Suppressor macrophage (primary cell): Measurements from ENCODE around the gene DDX4.

Experiments used
- DNase-seq, 4 experiments: peaks; one replicate each; pipeline ENCODE4 v3.0.0-alpha.2; 2020 to 2022

DDX4 gene

GRCh38 chr5:55823151-55823796 lies 85.4 kb downstream of the DDX4 start:
- DNase-seq: no peak

DNA sequence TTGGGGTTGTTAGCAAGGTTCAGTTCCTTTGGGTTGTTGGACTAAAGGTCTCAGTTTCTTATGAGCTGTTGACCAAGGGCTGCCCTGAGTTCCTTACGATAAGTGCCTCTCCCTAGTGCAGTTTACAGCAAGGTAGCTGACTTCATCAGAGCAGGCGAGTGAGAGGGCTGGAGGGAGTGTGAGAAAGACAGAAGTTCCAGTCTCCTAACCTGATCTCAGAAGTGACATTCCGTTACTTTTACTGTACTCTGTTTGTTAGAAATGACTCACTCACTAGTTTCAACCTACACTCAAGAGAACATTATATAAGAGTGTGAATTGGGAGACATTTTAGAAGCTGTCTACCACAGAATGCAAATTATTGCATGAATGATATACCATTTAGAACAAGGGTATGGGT lies 92.1 kb downstream of the DDX4 start:
- DNase-seq: no peak

DNA sequence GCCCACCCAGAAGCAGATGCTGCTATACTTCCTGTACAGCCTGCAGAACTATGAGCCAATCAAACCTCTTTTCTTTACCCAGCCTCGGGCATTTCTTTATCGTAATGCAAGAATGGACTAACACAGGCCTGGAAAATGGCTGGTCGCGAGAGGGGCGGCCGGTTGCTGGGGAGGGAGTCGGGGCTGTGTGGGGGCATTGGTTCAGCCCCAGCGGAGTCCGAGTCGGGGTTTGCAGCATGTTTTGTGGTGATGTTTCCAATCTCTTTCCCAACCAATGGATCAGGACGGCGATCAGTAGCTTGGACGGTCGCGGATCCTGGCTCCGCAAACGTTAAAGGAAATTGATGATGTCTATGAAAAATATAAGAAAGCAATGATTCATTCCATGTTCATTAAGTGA lies 94.6 kb downstream of the DDX4 start:
- no peak for DNase-seq

GRCh38 chr5:55836191-55836590 lies 98.3 kb downstream of the DDX4 start:
- DNase-seq: no peak

DNA sequence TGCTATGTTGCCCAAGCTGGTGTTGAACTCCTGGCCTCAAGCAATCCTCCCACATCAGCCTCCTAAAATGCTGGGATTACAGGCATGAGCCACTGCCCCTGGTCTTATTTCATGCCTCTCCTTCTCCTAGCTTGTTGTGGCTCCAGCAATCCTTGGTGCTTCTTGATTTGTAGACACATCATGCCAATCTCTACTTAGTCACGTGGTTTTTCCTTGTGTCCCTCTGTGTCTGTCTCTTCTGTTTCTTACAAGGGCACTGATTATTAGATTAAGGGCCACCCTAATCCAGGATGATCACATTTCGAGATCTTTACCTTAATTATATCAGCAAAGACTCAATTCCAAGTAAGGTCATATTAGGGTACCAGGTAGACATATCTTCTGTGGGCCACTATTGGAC lies 104.1 kb downstream of the DDX4 start:
- no peak for DNase-seq

DNA sequence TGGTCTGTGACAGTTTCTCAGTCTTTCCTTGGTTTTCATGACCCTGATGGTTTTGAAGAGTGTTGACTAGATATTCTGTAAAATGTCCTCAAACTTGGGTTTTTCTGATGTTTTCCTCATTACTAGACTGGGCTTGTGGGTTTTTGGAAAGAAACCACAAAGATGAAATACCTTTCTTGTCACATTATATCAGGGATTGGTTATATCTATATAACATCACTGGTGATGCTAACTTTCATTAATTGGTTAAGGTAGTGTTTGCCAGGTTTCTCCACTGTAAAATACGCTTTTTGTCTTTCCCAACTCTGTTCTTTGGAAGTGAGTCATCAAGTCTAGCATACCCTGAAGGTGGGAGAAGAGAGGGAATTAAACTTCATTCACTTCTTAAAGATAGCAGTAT lies 110.0 kb downstream of the DDX4 start:
- DNase-seq: no peak

GRCh38 chr5:55848783-55849182 lies 110.9 kb downstream of the DDX4 start:
- no peak for DNase-seq

- peak in 2 of 4 experiments; percentile 48 to 49 for DNase-seq
Measured at GRCh38 chr5:55850839-55851674, 113.2 kb downstream of the DDX4 start, which contains the start of gene IL31RA. TSS of gene IL31RA (plus strand) at chr5:55851357. CDS start at chr5:55851571, 214 bp downstream.

- DNase-seq: no peak
Measured at GRCh38 chr5:55851675-55851979, 113.8 kb downstream of the DDX4 start.

GRCh38 chr5:55852503-55852902 lies 114.6 kb downstream of the DDX4 start:
- no peak for DNase-seq

DNA sequence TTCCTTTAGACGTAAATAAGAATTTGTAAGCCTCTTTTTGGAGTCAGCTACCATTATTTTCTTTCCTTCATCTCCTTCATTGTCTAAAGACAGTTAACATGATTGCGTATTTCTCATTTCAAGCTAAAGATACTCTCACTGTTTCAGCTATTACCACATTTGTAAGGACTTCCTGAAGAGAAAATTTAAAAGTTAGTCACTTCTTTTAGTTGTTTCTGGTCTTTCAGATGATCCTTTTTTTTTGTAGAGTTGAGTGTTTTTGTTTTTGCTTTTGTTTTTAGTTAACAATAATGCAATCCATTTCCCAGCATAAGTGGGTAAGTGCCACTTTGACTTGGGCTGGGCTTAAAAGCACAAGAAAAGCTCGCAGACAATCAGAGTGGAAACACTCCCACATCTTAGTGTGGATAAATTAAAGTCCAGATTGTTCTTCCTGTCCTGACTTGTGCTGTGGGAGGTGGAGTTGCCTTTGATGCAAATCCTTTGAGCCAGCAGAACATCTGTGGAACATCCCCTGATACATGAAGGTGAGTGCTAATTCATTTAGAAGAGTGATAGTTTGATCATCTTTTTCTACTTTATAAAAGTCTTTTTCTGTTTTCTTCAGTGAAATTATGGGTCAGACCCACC lies 115.3 kb downstream of the DDX4 start:
- peak in 3 of 4 experiments; percentile 18 to 52 (median 41) for DNase-seq

GRCh38 chr5:55853818-55854217 lies 116.0 kb downstream of the DDX4 start:
- no peak for DNase-seq

- DNase-seq: peak in 3 of 4 experiments; percentile 19 to 28 (median 22)
Measured at GRCh38 chr5:55855509-55855908, 117.6 kb downstream of the DDX4 start.

GRCh38 chr5:55856516-55857246 lies 118.8 kb downstream of the DDX4 start:
- DNase-seq: peak; percentile 51 to 81 (median 73)

- peak in 2 of 4 experiments; percentile 35 to 41 for DNase-seq
Measured at GRCh38 chr5:55857247-55857640, 119.4 kb downstream of the DDX4 start.

DNA sequence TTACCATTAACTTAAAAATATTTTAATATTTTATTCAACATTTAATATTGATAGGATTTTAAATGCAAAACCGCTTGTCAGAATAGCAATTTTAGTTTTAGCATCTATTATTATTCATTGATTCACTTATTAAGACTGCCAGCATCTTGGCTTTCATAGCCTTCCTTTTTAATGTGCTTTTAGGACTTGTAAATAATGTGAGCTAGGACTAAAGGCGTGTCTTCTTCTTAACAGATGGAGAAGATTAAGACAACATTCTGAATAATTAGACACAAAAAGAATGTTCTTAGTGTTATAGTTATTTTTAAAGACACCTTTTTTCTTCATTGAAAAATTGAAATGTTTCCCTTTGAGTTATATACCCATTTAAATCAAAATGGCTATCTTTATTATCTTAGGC lies 120.2 kb downstream of the DDX4 start:
- no peak for DNase-seq

- DNase-seq: peak in 2 of 4 experiments; percentile 61 to 67
Measured at GRCh38 chr5:55860288-55860687, 122.4 kb downstream of the DDX4 start.

- no peak for DNase-seq
Measured at GRCh38 chr5:55860709-55861108, 122.8 kb downstream of the DDX4 start.

- DNase-seq: peak; percentile 65 to 83 (median 70)
Measured at GRCh38 chr5:55864606-55865541, 127.0 kb downstream of the DDX4 start.

DNA sequence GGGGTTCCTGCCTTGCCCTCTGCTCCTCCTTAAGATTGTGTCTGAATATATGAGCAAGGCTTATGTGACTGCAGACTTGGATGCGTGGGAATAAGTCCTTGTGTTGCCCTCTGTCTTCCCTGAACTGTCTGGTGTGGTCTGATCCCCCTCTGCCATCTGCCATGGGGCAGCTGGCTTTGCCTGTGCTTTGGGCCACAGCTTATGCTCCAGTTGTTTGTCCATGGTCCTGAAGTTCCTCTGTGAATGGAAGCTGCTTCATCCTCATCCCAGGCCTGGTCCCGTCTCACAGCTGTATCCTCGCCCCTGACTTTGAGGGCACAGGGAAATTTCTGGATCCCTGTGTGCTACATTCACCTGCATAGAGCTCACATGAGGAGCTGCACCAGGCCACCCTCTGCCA lies 128.0 kb downstream of the DDX4 start:
- peak; percentile 19 to 43 (median 37) for DNase-seq

DNA sequence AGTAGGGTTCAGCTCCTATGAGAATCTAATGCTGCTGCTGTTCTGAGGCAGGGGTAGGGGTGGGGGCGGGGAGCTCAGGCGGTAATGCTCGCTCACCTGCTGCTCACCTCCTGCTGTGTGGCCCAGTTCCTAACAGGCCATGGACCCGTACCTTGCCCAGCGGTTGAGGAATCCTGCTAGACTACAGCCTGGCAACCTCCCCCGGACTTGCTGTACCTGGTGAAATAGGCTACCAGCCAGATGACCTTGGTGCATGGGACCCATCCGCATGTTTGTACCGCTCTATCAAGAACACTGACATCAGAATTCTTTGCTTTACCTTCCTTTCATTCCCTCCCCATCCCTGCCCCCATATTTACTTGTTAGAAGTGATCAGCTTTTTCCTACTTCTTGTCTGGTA lies 128.6 kb downstream of the DDX4 start:
- no peak for DNase-seq
